HepG2 (cell line): ENCODE data around the gene GPS1. TPM values are rescaled to one million over a fixed set of nuclear protein-coding genes. Genes with fewer than 3 reads are reported as not detected.

Source experiments
- EHMT2 ChIP-seq: fragments of 200-600 bp; sonication (generic); IDR thresholded peaks from 2 replicates; pipeline ENCODE4 v1.7.0; 2017; ENCODE audit warnings: antibody characterized with exemption, low read depth, low read length, borderline replicate concordance
- JUND ChIP-seq: sonication (generic); formaldehyde crosslinking; IDR thresholded peaks from 2 replicates; pipeline ENCODE4 v1.8.0; 2022; ENCODE audit warnings: mild to moderate bottlenecking, missing genetic modification reagents
- MTA3 ChIP-seq: sonication (generic); formaldehyde crosslinking; IDR thresholded peaks from 2 replicates; pipeline ENCODE4 v1.4.0; 2020; ENCODE audit warnings: missing genetic modification reagents
- MYPOP ChIP-seq: sonication (generic); formaldehyde crosslinking; IDR thresholded peaks from 2 replicates; pipeline ENCODE4 v1.8.1; 2023; ENCODE audit warnings: mild to moderate bottlenecking, moderate library complexity, missing genetic modification reagents
- PRMT3 ChIP-seq: sonication (generic); formaldehyde crosslinking; IDR thresholded peaks from 2 replicates; pipeline ENCODE4 v1.8.1; 2022; ENCODE audit warnings: low read depth, mild to moderate bottlenecking, moderate library complexity, missing genetic modification reagents, borderline replicate concordance
- REST ChIP-seq, 2 experiments: IDR thresholded peaks; 2 replicates each; pipeline ENCODE4 v1.6.1; 2011 to 2012; ENCODE audit warnings: low read length in 2 of 2, borderline replicate concordance in 1 of 2, low read depth in 1 of 2, mild to moderate bottlenecking in 1 of 2, moderate library complexity in 1 of 2
- SIN3A ChIP-seq: IDR thresholded peaks from 2 replicates; pipeline ENCODE4 v1.6.1; 2011; ENCODE audit warnings: low read depth, mild to moderate bottlenecking, control low read depth, low read length, borderline replicate concordance
- STAT5B ChIP-seq: sonication (generic); formaldehyde crosslinking; IDR thresholded peaks from 2 replicates; pipeline ENCODE4 v1.4.0; 2020; ENCODE audit warnings: missing genetic modification reagents
- TEAD2 ChIP-seq: sonication (generic); formaldehyde crosslinking; IDR thresholded peaks from 2 replicates; pipeline ENCODE4 v1.9.0; 2021; ENCODE audit warnings: missing genetic modification reagents
- ZBTB49 ChIP-seq: sonication (generic); formaldehyde crosslinking; IDR thresholded peaks from 2 replicates; pipeline ENCODE4 v1.4.0; 2020; ENCODE audit warnings: missing genetic modification reagents, borderline replicate concordance
- ZFAT ChIP-seq: sonication (generic); formaldehyde crosslinking; conservative IDR thresholded peaks from 2 replicates; pipeline ENCODE4 v1.8.1; 2023; ENCODE audit warnings: missing genetic modification reagents, inconsistent platforms
- ZNF484 ChIP-seq: sonication (generic); formaldehyde crosslinking; IDR thresholded peaks from 2 replicates; pipeline ENCODE4 v1.5.1; 2020; ENCODE audit warnings: mild to moderate bottlenecking, low read depth, missing genetic modification reagents, borderline replicate concordance
- ZNF501 ChIP-seq: sonication (generic); formaldehyde crosslinking; IDR thresholded peaks from 2 replicates; pipeline ENCODE4 v1.5.1; 2020; ENCODE audit warnings: mild to moderate bottlenecking, moderate library complexity, missing genetic modification reagents
- ZNF598 ChIP-seq: sonication (generic); formaldehyde crosslinking; IDR thresholded peaks from 2 replicates; pipeline ENCODE4 v1.5.1; 2020; ENCODE audit warnings: mild to moderate bottlenecking, missing genetic modification reagents, borderline replicate concordance
- ZNF674 ChIP-seq: sonication (generic); formaldehyde crosslinking; IDR thresholded peaks from 2 replicates; pipeline ENCODE4 v1.5.0; 2020; ENCODE audit warnings: low read depth, mild to moderate bottlenecking, missing genetic modification reagents
- polyA plus RNA-seq, 8 experiments: library from polyadenylated mRNA; depleted of rRNA in 3 of 8; stranded (reverse) in 7 of 8; unstranded in 1 of 8; fragments of >200 nt; fragmentation: Illumina TruSeq in 4 of 8; extraction: Trizol in 4 of 8; gene quantifications; 2 replicates each; pipeline versions ENCODE4 v1.2.1 to v1.2.3, GENCODE V29; 2011 to 2016; ENCODE audit warnings: low read depth in 4 of 8, missing spikeins in 1 of 8, mixed read lengths in 1 of 8; ENCODE audit not compliant: insufficient read depth in 1 of 8
- total RNA-seq, 5 experiments: library from RNA; depleted of rRNA; stranded (reverse); fragments of >200 nt; fragmentation: Illumina TruSeq; extraction: Trizol; gene quantifications; 2 replicates each; pipeline ENCODE4 v1.2.3, GENCODE V29; 2016; ENCODE audit warnings: low read depth in 1 of 5
- TF ChIP-seq, protein P1 (sequence below): sonication (generic); formaldehyde crosslinking; IDR thresholded peaks from 2 replicates; pipeline ENCODE4 v1.5.1; 2020; ENCODE audit warnings: missing genetic modification reagents, mild to moderate bottlenecking, borderline replicate concordance
- TF ChIP-seq, protein P2 (sequence below): IDR thresholded peaks from 2 replicates; pipeline ENCODE4 v1.6.1; 2016
- TF ChIP-seq, protein P3 (sequence below): sonication (generic); formaldehyde crosslinking; IDR thresholded peaks from 2 replicates; pipeline ENCODE4 v1.5.0; 2020; ENCODE audit warnings: missing genetic modification reagents

The GPS1 gene
- total and polyA plus RNA-seq, 2 of the 13 experiments (the other 11 are each of a cell fraction or from before 2014, with no cell fraction given) = 124 to 128 TPM

DNA sequence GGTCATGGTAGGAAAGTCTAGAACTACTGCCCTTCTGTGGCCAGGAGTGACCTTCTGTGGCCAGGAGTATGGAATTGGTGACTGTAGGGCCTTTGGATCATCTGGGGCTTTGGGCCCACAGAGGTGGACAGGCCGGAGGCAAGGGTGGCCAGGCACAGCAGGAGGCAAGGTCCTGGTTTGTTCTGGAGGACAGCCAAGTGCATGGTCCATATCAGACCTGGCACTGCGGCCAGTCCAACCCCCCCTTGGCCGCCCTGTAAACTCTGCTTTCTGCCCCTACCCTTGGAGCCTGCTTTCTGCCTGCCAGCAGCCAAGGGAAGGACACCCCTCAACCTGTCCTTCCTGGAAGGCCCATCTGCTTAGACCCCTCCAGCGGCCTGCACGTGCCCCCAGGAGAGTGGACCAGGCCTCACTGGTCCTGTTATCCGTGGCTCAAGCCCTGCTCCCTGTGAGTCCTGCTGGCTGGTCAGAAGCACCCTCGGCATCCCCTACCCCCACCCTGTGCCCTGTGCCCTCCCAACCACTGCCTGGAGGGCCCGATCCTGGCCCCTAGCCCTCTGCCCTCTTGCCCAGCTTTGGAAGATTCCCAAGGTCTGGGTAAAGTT, 11.9 kb upstream of the GPS1 start (continued):
- no peak for TF ChIP-seq PRMT3 (CRISPR knock-in tag)
- no peak for TF ChIP-seq EHMT2
- TF ChIP-seq ZNF674 (CRISPR knock-in tag) = no peak
- TF ChIP-seq, protein P1, sequence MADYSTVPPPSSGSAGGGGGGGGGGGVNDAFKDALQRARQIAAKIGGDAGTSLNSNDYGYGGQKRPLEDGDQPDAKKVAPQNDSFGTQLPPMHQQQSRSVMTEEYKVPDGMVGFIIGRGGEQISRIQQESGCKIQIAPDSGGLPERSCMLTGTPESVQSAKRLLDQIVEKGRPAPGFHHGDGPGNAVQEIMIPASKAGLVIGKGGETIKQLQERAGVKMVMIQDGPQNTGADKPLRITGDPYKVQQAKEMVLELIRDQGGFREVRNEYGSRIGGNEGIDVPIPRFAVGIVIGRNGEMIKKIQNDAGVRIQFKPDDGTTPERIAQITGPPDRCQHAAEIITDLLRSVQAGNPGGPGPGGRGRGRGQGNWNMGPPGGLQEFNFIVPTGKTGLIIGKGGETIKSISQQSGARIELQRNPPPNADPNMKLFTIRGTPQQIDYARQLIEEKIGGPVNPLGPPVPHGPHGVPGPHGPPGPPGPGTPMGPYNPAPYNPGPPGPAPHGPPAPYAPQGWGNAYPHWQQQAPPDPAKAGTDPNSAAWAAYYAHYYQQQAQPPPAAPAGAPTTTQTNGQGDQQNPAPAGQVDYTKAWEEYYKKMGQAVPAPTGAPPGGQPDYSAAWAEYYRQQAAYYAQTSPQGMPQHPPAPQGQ = no peak
- TF ChIP-seq ZNF484 = no peak
- no peak for TF ChIP-seq ZNF598 (CRISPR knock-in tag)
- TF ChIP-seq ZNF501 (CRISPR knock-in tag) = 0 out of 2 replicates have a peak, but pooled peaks have one; percentile 26
- no peak for TF ChIP-seq MTA3 (CRISPR knock-in tag)
- no peak for TF ChIP-seq ZBTB49 (CRISPR knock-in tag)
- no peak for TF ChIP-seq MYPOP
- no peak for TF ChIP-seq JUND (CRISPR knock-in tag)
- TF ChIP-seq REST (IDR thresholded peaks at IDR 0.05; ENCODE audit: borderline replicate concordance in 1 of 2, low read depth in 1 of 2, low read length in 2 of 2) = no peak
- TF ChIP-seq STAT5B (CRISPR knock-in tag) = no peak
- TF ChIP-seq SIN3A = no peak
- no peak for TF ChIP-seq ZFAT (CRISPR knock-in tag)
- TF ChIP-seq, protein P2, sequence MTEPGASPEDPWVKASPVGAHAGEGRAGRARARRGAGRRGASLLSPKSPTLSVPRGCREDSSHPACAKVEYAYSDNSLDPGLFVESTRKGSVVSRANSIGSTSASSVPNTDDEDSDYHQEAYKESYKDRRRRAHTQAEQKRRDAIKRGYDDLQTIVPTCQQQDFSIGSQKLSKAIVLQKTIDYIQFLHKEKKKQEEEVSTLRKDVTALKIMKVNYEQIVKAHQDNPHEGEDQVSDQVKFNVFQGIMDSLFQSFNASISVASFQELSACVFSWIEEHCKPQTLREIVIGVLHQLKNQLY (CRISPR knock-in tag) = no peak
- TF ChIP-seq, protein P3, sequence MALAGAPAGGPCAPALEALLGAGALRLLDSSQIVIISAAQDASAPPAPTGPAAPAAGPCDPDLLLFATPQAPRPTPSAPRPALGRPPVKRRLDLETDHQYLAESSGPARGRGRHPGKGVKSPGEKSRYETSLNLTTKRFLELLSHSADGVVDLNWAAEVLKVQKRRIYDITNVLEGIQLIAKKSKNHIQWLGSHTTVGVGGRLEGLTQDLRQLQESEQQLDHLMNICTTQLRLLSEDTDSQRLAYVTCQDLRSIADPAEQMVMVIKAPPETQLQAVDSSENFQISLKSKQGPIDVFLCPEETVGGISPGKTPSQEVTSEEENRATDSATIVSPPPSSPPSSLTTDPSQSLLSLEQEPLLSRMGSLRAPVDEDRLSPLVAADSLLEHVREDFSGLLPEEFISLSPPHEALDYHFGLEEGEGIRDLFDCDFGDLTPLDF (CRISPR knock-in tag) = no peak
- TF ChIP-seq TEAD2 (CRISPR knock-in tag) = no peak
